ENCODE data around the gene RTN4R.

RTN4R gene

DNA sequence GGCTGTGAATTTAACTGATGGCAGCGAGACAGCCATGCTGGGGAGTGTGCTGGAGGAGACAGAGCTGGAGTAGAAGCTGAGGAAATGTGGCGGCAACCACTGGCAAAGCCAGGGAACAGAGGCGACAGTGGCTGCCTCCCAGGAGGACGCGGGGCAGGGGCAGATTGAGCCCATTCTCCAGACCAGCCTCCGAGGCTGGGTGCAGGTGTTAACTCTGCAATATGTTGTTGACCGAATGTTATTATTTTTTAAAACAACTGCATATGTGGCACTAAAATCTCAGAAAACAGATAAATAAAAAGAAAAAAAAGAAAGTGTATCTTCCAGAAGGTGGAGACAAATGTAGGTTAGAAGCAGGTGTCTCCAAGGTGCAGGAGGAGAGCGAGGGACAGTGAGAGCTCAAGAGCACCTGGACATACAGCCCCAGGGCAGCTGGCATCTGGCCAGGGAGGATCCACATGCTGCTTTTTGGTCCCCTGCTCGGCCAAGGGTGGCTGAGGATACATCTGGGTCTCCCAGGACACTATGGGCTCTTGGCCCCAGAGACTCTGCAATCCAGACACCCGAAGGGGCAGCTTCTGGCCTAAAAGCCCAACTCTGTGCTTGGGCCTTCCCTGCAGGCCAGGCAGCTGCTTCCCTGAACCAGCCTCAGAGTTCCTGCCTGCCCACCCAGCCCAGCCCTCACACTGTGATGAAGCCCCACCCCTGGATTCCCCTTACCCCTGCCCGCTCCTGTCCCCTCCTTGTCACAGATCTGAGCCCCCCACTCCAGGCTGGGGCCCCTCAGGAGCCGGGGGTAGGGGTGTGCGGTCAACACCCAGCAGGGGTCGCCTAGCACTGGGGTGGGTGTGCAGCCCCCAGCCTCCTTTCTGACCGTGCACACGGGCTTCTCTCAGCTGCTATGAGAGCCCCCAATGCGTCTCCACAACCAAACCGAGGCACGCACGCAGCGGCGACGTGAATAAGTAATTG, 12.9 kb downstream of the RTN4R start:
- no peak for DNase-seq

DNA sequence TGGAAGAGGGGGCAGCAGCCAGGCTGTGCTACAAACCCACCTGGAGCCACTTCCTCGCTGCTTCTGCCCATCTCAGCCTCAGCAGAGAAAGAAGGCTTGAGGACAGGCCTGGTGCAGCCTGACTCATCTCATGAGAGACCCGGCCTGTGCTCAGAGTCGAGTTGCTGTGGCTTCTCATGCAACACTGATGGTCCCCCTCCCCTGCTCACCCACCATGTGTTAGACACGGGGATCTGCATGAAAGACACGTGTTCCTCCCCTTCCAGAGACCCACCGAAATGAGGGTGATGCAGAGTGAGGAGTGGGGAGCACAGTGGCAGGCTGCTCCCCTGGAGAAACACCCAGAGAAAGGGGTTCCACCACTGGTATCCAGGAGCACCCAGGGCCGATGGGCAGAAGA, 15.0 kb downstream of the RTN4R start:
- DNase-seq: no peak

DNA sequence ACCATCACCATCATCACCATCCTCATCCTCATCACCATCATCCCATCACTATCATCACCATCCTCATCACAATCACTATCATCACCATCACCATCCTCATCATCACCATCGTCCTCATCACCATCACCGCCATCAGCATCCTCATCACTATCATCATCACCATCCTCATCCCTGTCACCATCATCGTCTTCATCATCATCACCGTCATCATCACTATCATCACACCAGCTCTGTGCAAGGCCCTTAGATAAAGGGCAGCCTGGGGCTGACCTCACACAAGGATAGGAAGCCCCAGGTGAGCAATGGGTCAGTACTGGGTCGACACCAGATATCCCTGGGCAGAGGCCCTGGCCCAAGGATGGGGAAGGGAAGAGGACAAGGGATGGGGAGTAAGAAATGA, 16.1 kb downstream of the RTN4R start:
- no peak for DNase-seq

DNA sequence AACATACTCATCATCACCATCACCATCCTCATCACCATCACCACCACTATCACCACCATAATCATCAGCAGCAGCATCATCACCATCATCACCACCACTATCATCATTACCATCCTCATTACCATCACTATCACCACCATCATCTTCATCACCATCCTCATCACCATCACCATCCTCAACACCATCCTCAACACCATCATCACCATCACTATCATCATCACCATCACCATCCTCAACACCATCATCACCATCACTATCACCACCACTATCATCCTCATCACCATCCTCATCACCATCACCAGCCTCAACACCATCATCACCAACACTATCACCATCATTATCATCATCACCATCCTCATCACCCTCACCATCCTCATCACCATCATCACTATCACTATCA, 16.6 kb downstream of the RTN4R start:
- DNase-seq: no peak

DNA sequence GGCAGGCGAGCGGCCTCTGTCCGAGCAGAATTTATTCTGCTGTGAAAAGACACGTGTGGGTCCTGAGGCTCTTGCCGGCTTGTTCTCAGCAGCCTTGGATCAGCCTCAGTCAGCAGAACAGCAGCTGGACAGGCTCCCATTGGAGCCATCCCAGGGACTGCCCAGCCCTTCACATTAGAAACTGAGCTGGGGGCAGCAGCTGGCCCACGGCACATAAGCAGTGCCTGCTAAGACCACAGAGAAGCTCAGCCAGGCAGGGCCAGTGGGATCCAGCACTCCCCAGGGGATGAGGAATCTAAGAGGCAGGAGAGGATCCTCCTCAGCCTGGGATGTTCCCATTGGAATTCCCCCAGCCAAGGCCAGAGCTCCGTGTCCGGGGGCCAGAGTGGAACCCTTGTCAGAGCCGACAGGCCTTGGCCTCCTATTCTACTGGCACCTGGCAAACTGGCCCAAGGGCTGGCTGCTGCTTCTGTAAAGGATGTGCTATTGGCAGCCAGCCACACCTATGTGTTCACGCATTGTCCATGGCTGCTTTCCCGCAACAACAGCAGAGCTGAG, 18.2 kb downstream of the RTN4R start:
- DNase-seq: no peak

DNA sequence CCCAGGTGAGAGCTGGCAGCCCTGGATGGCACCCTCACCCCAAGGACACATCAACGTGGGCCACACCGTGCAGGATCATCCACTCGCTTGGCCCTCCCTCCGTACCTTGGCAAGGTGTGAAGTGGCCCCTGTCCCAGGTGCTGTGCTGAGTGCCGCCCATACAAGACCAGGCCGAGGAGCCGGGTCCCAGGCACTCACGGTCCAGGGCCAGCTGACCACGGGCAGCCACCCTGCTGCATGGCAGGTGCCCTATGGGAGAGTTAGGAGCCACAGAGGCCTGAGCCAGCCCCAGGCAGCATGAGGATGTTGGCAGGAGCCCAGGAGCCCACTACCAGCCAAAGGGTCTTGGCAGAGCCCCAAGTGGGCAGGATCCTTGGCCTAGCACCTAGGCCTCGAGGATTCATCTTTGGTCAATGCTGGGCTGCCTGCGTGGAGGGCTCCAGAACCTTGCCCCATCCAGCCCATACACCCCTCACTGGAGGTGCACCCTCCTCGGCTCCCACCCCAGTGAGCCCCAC, 19.6 kb downstream of the RTN4R start:
- no peak for DNase-seq

DNA sequence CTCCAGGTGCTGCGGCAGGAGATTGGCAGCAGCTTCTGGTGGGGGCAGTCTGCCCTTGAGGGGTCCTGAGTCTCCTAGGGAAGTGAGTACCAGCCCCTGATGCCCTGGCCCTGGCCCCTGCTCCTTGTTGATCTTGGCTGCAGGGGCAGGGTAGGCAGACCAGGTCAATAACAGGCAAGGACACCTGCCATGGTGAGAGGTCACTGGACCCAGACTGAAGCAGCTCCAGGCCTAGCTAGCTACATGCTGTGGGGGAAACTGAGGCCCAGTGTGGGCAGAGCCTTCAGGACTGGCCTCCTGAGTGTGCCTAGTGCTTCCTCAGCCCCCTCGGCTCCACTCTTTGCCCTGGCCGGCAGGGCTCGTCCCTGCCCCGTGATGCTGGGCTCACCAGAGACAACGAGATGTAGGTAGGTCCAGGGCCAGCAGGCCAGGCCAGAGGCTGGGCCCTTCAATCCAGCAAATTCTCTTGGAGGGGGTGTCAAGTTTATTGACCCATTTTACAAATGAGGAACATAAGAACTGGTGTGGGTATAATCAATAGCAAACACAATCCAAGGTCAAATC, 20.4 kb downstream of the RTN4R start:
- DNase-seq: no peak

GRCh38 chr22:20247010-20247505, 21.1 kb downstream of the RTN4R start:
- DNase-seq: no peak

DNA sequence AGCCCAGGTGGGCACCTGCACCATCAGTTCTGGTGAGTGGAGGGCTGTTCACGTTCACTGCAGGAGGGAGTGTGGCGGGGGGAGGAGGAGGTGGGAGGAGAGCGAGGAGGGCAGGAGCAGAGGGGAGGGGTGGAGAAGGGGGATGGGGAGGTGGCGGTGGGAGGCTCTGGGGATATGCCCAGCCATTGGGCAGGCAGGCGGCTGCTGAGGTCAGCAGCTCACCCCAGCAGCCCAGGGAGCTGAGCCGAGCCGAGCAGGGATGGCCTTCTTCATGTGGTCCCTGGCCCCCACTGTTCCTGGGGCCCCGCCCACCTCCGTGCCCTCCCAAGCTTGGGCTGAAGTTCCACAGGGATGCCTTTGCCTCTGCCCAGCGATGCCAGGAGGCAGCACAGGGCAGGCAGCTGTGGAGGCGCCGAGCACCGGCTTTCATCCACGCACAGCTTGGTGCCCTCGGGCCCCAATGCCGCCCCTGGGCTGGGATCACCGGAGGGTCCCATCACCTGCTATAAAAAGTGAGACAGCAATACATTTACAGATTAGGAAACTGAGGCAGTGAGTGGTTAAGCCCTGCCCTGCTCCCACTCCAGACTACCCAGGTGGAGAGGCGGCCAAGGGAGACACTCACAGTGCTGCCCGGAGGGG, 21.6 kb downstream of the RTN4R start:
- DNase-seq: no peak

DNA sequence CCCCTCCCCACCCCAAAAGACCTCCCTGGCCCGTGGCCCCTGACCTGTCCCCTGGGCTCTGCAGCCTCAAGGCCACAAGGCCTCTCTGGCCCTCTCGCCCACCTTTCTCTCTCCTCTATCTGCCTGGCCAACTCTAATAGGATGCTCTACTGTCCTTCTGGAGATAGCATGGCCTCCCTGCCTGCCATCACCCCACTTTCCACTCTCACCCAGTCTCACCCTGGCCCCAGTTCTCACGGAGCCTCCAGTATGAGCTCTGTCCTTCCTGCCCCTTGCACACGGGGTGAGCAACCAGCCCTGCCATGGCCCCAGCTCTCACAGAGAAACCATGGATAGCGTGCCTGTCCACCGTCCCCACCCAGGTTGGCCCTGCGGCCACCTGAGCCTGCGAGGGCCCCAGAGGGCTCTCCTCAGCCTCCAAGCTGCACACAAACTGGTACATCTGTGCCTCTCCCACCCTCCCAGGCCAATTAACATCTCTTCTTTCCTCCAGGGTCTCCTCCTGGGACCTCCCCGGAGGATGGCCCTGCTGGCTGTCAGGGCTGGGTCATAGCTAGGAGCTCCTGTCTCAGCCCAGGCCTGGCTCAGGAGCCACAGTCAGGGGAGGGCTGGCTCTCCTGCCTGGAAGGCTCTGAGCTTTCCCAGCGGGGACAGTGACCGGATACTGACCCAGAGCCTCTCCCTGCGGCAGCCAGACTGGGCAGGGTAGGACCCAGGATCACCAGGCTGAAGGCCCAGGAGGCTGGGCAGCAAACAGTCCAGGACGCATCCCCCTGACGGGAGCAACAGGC, 22.3 kb downstream of the RTN4R start:
- no peak for DNase-seq

DNA sequence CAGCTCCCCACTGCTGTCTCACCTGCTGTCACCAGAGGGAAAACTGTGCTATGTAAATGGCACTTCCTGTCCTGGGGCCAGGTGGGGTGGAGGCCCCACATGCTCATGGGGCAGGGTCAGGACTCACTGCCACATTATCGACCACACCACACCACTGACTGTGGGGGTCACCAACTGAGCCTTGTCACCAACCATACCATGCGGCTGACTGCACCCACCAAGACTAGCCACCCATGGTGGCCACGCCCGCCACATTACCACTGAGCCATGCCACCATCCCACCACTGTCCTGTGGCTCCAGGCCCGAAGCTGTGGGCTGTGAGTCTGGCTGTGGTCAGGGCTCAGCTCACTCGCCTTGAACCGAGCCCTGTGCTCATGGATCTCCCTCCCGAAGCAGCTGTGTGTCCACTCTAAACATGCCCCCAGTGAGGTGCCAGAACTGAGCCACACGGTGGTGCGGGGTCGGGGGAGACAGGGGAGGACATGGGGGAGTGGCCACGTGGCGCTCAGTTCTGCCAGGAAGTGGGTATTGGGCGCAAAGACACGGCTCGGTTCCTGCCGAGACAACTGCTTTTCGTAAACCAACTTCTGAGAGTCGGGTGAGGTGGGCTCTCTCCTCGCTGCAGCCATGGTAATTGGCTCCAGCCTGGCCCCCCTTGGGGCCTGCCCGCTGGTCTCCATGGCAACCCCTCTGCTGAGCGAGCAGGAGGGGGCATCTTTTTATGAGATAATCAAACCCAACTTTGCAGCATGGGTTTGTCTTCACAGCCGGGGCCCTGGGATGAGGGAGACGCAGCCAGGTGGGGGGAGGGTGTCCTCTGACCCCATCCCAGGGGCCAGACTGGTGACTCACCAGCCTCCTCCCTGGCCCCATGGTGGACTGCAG, 23.2 kb downstream of the RTN4R start:
- no peak for DNase-seq

DNA sequence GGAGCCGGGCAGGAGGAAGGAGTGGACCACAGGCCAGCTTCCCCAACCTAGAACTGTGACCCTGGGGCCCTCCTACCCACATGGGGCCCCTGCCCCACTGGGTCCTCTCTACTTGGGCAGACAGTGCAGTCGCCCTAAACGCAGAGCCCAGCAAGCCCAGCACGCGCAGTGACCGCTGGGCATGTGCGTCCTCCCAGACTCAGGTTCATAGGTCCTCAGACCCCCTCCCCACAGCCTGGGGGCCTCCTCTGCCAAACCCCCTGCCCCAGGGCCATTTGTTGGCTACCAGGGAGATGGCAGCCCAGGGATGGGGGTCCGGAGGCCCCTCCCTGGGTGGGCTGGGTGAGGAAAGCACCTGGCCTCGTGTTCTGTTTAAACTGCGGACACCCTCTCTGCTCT, 23.9 kb downstream of the RTN4R start:
- no peak for DNase-seq

GRCh38 chr22:20243537-20244249, 24.4 kb downstream of the RTN4R start:
- no peak for DNase-seq

- DNase-seq: no peak
Measured at GRCh38 chr22:20243176-20243536, 25.0 kb downstream of the RTN4R start.

- no peak for DNase-seq
Measured at GRCh38 chr22:20242393-20243175, 25.5 kb downstream of the RTN4R start.

- no peak for DNase-seq
Measured at GRCh38 chr22:20241579-20242392, 26.3 kb downstream of the RTN4R start.

DNA sequence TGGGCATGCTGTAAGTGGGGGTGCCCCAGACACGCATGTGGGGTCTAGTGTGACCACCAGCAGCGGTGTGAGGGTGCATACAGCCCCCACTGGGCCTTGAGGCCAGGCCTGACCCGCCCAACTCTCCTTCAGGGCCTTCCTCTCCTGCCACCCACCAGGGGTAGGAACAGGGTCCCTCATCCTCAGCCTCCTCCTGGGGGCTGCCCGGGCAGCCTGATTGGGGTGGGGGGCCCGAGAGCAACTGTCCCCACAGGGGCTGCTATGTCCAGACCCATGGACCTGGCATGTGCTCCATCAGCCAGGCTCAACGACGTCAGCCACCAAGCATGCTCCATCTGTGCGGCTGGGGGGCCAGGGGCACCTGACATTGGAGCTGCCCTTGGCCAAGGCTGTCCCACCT, 27.2 kb downstream of the RTN4R start:
- no peak for DNase-seq

DNA sequence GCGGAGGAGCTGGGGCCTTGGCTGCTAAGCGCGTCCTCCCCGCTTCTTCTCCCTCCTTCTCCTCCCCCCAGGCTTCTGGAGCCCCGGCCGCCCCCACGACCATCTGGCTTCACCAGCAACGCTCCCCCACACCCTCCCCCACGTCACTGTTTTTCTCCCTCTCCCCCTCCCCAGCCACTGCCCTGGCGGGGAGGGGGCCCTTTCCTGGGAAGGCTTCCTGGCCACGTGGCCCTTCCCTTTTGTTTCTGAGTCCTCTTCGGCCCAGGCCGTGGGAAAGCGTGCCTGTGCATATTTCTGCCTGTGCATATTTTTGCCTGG, 27.7 kb downstream of the RTN4R start:
- no peak for DNase-seq
